Measurements from ENCODE around the gene PDAP1. TPM values are rescaled to one million over a fixed set of nuclear protein-coding genes. Genes with fewer than 3 reads are reported as not detected.

The PDAP1 gene
- 100 to 1,000 TPM in 1 of 2 experiments, 10 to 100 TPM in 1; 93.8 to 103 TPM for total RNA-seq

- Mint-ChIP-seq H3K4me1 (peaks cover 58% of the 10 kb centered on the region), H3K27ac (peak within 1 kb of the TSS; percentile 90), H3K27me3 (no peaks in the 10 kb centered on the region), H3K9me3 (no peaks in the 10 kb centered on the region), H3K4me3 (peak within 1 kb of the TSS; percentile 86), H3K36me3 (ENCODE audit: low read depth) (peaks cover 59% of the 10 kb centered on the region)
- POLR2A ChIA-PET = interaction anchor here (0.6 to 12.4 kb wide), 27 partner anchors 9 to 693 kb away, joined by 3 to 160 read pairs (median 5); partner anchors contain the start of genes AP4M1, ARPC1B, ATP5MF and CPSF4
- peak; percentile 95 for DNase-seq
- CTCF ChIA-PET = interaction anchor here (0.7 to 1.2 kb wide), 10 partner anchors 10 to 150 kb away, joined by 3 to 9 read pairs (median 3); partner anchors contain the start of genes ATP5MF and ZNF655
Observed at GRCh38 chr7:99408379-99409191, at the start of gene PDAP1, which contains the start of gene BUD31. TSS of gene PDAP1 (minus strand) at chr7:99408597. CDS start at chr7:99408548, 49 bp downstream. TSS of gene BUD31 (plus strand) at chr7:99408969. CDS start at chr7:99411093, 2,124 bp downstream.

- H3K9me3 Mint-ChIP-seq = no peaks in the 10 kb centered on the region
- no peak for DNase-seq
- peaks cover 63% of the 10 kb centered on the region for H3K36me3 Mint-ChIP-seq (ENCODE audit: low read depth)
- ChIA-PET POLR2A (interaction anchor here (1.2 kb wide), 1 partner anchor 101 kb away, joined by 3 read pairs; the partner anchor contains the start of gene ZNF655), CTCF (no interaction called here)
- H3K4me1 Mint-ChIP-seq = peaks cover 15% of the 10 kb centered on the region
- H3K27ac Mint-ChIP-seq = no peak overlapping the region
- no peaks in the 10 kb centered on the region for H3K27me3 Mint-ChIP-seq
- no peak overlapping the region for H3K4me3 Mint-ChIP-seq
Observed at GRCh38 chr7:99457650-99458493, 49.5 kb upstream of the PDAP1 start.

- H3K4me1 Mint-ChIP-seq = peaks cover 12% of the 10 kb centered on the region
- no peaks in the 10 kb centered on the region for H3K9me3 Mint-ChIP-seq
- ChIA-PET CTCF (no interaction called here), POLR2A (interaction anchor here (1.0 to 2.2 kb wide), 3 partner anchors 18 to 102 kb away, joined by 3 to 7 read pairs (median 3); partner anchors contain the start of genes CPSF4, PTCD1 and ZNF655)
- H3K27ac Mint-ChIP-seq = no peak overlapping the region
- peaks cover 64% of the 10 kb centered on the region for H3K36me3 Mint-ChIP-seq (ENCODE audit: low read depth)
- DNase-seq = no peak
- H3K27me3 Mint-ChIP-seq = no peaks in the 10 kb centered on the region
- no peak overlapping the region for H3K4me3 Mint-ChIP-seq
Observed at GRCh38 chr7:99457050-99457649, 48.8 kb upstream of the PDAP1 start.

- no peaks in the 10 kb centered on the region for H3K27me3 Mint-ChIP-seq
- no peaks in the 10 kb centered on the region for H3K9me3 Mint-ChIP-seq
- no peak for DNase-seq
- peaks cover 63% of the 10 kb centered on the region for H3K36me3 Mint-ChIP-seq (ENCODE audit: low read depth)
- ChIA-PET CTCF (no interaction called here), POLR2A (interaction anchor here (0.7 to 2.2 kb wide), 3 partner anchors 9 to 43 kb away, joined by 3 to 7 read pairs (median 3); partner anchors contain the start of genes CPSF4 and PTCD1)
- no peak overlapping the region for H3K4me3 Mint-ChIP-seq
- no peak overlapping the region for H3K27ac Mint-ChIP-seq
- H3K4me1 Mint-ChIP-seq = peaks cover 12% of the 10 kb centered on the region
Observed at GRCh38 chr7:99456288-99456687, 47.9 kb upstream of the PDAP1 start.

GRCh38 chr7:99455874-99456273 is 47.5 kb upstream of the PDAP1 start:
- Mint-ChIP-seq H3K4me1 (peaks cover 10% of the 10 kb centered on the region), H3K36me3 (ENCODE audit: low read depth) (peaks cover 66% of the 10 kb centered on the region), H3K9me3 (no peaks in the 10 kb centered on the region), H3K27ac (no peak overlapping the region), H3K4me3 (no peak overlapping the region), H3K27me3 (no peaks in the 10 kb centered on the region)
- ChIA-PET POLR2A (interaction anchor here (0.7 to 2.2 kb wide), 2 partner anchors 10 to 16 kb away, joined by 3 to 7 read pairs; partner anchors contain the start of genes CPSF4 and PTCD1), CTCF (no interaction called here)
- DNase-seq = no peak

GRCh38 chr7:99453105-99453504 is 44.7 kb upstream of the PDAP1 start:
- POLR2A ChIA-PET = no interaction called here
- Mint-ChIP-seq H3K4me3 (no peak overlapping the region), H3K36me3 (ENCODE audit: low read depth) (peaks cover 58% of the 10 kb centered on the region), H3K4me1 (no peaks in the 10 kb centered on the region), H3K27me3 (no peaks in the 10 kb centered on the region), H3K9me3 (no peaks in the 10 kb centered on the region), H3K27ac (no peak overlapping the region)
- no peak for DNase-seq
- CTCF ChIA-PET = no interaction called here

GRCh38 chr7:99452541-99452940 is 44.1 kb upstream of the PDAP1 start:
- H3K27me3 Mint-ChIP-seq = no peaks in the 10 kb centered on the region
- H3K4me3 Mint-ChIP-seq = no peak overlapping the region
- H3K27ac Mint-ChIP-seq = no peak overlapping the region
- ChIA-PET CTCF (no interaction called here), POLR2A (no interaction called here)
- no peak for DNase-seq
- H3K4me1 Mint-ChIP-seq = no peaks in the 10 kb centered on the region
- H3K36me3 Mint-ChIP-seq (ENCODE audit: low read depth) = peaks cover 59% of the 10 kb centered on the region
- no peaks in the 10 kb centered on the region for H3K9me3 Mint-ChIP-seq

GRCh38 chr7:99451936-99452335 is 43.5 kb upstream of the PDAP1 start:
- ChIA-PET POLR2A (interaction anchor here (1.4 kb wide), 1 partner anchor 23 kb away, joined by 4 read pairs; no protein-coding TSS in a partner anchor), CTCF (no interaction called here)
- no peaks in the 10 kb centered on the region for H3K9me3 Mint-ChIP-seq
- DNase-seq = no peak
- no peak overlapping the region for H3K27ac Mint-ChIP-seq
- peaks cover 59% of the 10 kb centered on the region for H3K36me3 Mint-ChIP-seq (ENCODE audit: low read depth)
- H3K27me3 Mint-ChIP-seq = no peaks in the 10 kb centered on the region
- H3K4me3 Mint-ChIP-seq = no peak overlapping the region
- H3K4me1 Mint-ChIP-seq = no peaks in the 10 kb centered on the region

GRCh38 chr7:99449326-99449725 is 40.9 kb upstream of the PDAP1 start:
- H3K4me1 Mint-ChIP-seq = no peaks in the 10 kb centered on the region
- POLR2A ChIA-PET = interaction anchor here (1.1 to 2.9 kb wide), 3 partner anchors 10 to 17 kb away, joined by 3 to 8 read pairs (median 5); partner anchors contain the start of genes ATP5MF, CPSF4 and PTCD1
- no peak for DNase-seq
- CTCF ChIA-PET = no interaction called here
- H3K27ac Mint-ChIP-seq = no peak overlapping the region
- H3K36me3 Mint-ChIP-seq (ENCODE audit: low read depth) = peaks cover 64% of the 10 kb centered on the region
- H3K4me3 Mint-ChIP-seq = no peak overlapping the region
- no peaks in the 10 kb centered on the region for H3K9me3 Mint-ChIP-seq
- H3K27me3 Mint-ChIP-seq = no peaks in the 10 kb centered on the region

GRCh38 chr7:99448855-99449254 is 40.5 kb upstream of the PDAP1 start:
- H3K9me3 Mint-ChIP-seq = no peaks in the 10 kb centered on the region
- H3K4me1 Mint-ChIP-seq = no peaks in the 10 kb centered on the region
- no peak overlapping the region for H3K27ac Mint-ChIP-seq
- no peaks in the 10 kb centered on the region for H3K27me3 Mint-ChIP-seq
- H3K36me3 Mint-ChIP-seq (ENCODE audit: low read depth) = peaks cover 61% of the 10 kb centered on the region
- no peak overlapping the region for H3K4me3 Mint-ChIP-seq
- DNase-seq = no peak
- ChIA-PET CTCF (no interaction called here), POLR2A (interaction anchor here (1.1 to 2.9 kb wide), 3 partner anchors 10 to 17 kb away, joined by 3 to 8 read pairs (median 5); partner anchors contain the start of genes ATP5MF, CPSF4 and PTCD1)

GRCh38 chr7:99447943-99448342 is 39.5 kb upstream of the PDAP1 start:
- H3K27ac Mint-ChIP-seq = no peak overlapping the region
- H3K4me3 Mint-ChIP-seq = no peak overlapping the region
- ChIA-PET POLR2A (interaction anchor here (2.9 kb wide), 1 partner anchor 9 kb away, joined by 8 read pairs; the partner anchor contains the start of genes CPSF4 and PTCD1), CTCF (no interaction called here)
- H3K27me3 Mint-ChIP-seq = no peaks in the 10 kb centered on the region
- peak; percentile 22 for DNase-seq
- H3K36me3 Mint-ChIP-seq (ENCODE audit: low read depth) = peaks cover 61% of the 10 kb centered on the region
- peaks cover 3% of the 10 kb centered on the region for H3K4me1 Mint-ChIP-seq
- no peaks in the 10 kb centered on the region for H3K9me3 Mint-ChIP-seq

- Mint-ChIP-seq H3K36me3 (ENCODE audit: low read depth) (peaks cover 61% of the 10 kb centered on the region), H3K4me3 (no peak overlapping the region), H3K4me1 (peaks cover 10% of the 10 kb centered on the region), H3K27ac (no peak overlapping the region), H3K27me3 (no peaks in the 10 kb centered on the region), H3K9me3 (no peaks in the 10 kb centered on the region)
- DNase-seq = no peak
- ChIA-PET POLR2A (no interaction called here), CTCF (no interaction called here)
Observed at GRCh38 chr7:99446096-99446495, 37.7 kb upstream of the PDAP1 start.

All from activated CD4-positive, alpha-beta memory T cell treated with anti-CD3 and anti-CD28 coated beads, Interleukin-2, amount 10 ng/mL, durations not matched to agents 7 days and 5 days (primary cell).